HUDEP-2 (cell line): ENCODE data around the gene ARHGEF17.

Source experiments
- DNase-seq, 76 experiments: peaks; one replicate each; lab custom pipeline; 2025; ENCODE audit not compliant: unreplicated experiment in 76 of 76; lab: John Stamatoyannopoulos, UW

Gene ARHGEF17

GRCh38 chr11:73403541-73403940 lies 95.5 kb downstream of the ARHGEF17 start:
- no peak for DNase-seq

- DNase-seq = peak in 11 of 76 experiments; percentile 1 to 29 (median 21)
Measured at GRCh38 chr11:73404048-73404447, 96.0 kb downstream of the ARHGEF17 start.

- no peak for DNase-seq
Measured at GRCh38 chr11:73404506-73405145, 96.5 kb downstream of the ARHGEF17 start.

- no peak for DNase-seq
Measured at GRCh38 chr11:73405146-73405510, 97.1 kb downstream of the ARHGEF17 start.

- DNase-seq = no peak
Measured at GRCh38 chr11:73406131-73406530, 98.1 kb downstream of the ARHGEF17 start.

- no peak for DNase-seq
Measured at GRCh38 chr11:73406619-73407018, 98.5 kb downstream of the ARHGEF17 start.

GRCh38 chr11:73409431-73409830 lies 101.4 kb downstream of the ARHGEF17 start:
- DNase-seq = no peak

- no peak for DNase-seq
Measured at GRCh38 chr11:73410627-73411026, 102.6 kb downstream of the ARHGEF17 start.

- DNase-seq = no peak
Measured at GRCh38 chr11:73411031-73411430, 103.0 kb downstream of the ARHGEF17 start.

- no peak for DNase-seq
Measured at GRCh38 chr11:73412308-73412707, 104.2 kb downstream of the ARHGEF17 start.

- no peak for DNase-seq
Measured at GRCh38 chr11:73413256-73413655, 105.2 kb downstream of the ARHGEF17 start.

GRCh38 chr11:73414977-73415651 lies 107.0 kb downstream of the ARHGEF17 start:
- no peak for DNase-seq

- no peak for DNase-seq
Measured at GRCh38 chr11:73415854-73416615, 108.0 kb downstream of the ARHGEF17 start.

- DNase-seq = no peak
Measured at GRCh38 chr11:73416786-73417185, 108.7 kb downstream of the ARHGEF17 start.
